ENCODE data around the gene LRP1. TPM values are rescaled to one million over a fixed set of nuclear protein-coding genes. Genes with fewer than 3 reads are reported as not detected.
A peak's percentile ranks its signal among the peaks of the same experiment; 100 is the strongest.

The LRP1 gene
- total and polyA plus RNA-seq, 2 of the 13 experiments (the other 11 are each of a cell fraction or from before 2014, with no cell fraction given) = 14.7 to 30.8 TPM

DNA sequence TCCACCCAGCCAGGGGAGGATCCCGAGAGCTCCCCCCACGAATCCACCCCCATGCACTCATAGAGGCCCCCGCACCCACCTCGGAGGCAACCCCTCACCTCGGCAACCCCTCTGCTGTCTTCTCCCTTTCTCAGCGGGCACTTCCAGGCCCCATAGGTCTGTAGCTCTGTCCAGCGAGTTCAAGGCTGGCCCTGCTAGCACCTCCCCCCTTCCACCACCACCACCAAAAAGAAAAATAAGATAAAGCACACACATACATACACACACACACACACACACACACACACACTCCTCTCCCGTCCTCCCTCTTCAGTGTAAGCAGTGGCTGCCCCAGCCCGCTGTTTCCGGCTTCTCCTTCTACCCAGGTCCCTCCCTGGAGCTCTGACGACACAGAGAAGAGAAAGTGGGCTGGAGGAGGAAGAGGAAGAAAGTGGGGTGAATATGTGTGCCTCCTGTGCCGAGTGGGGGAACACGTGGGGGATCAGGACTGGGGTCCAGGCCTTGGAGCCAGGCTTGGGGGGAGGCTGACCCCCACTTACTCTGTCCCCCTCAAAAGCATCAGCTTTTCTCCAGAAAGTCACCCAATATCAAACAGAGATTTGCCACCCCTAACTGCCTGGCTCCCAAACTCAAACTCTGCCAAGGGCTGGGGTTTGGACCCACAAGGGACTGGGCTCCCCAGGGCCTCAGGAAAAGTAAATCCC, 17.1 kb upstream of the LRP1 start, which contains the start of gene STAT6 (continued):
- TF ChIP-seq DZIP1 (CRISPR knock-in tag; IDR thresholded peaks at IDR 0.05) = peak; percentile 89; the same call in 1 of the 2 replicates
- TF ChIP-seq CHCHD3 (CRISPR knock-in tag; IDR thresholded peaks at IDR 0.05) = no peak
- TF ChIP-seq BATF2 (CRISPR knock-in tag; IDR thresholded peaks at IDR 0.05) = no peak
- TF ChIP-seq ZNF264 (CRISPR knock-in tag; IDR thresholded peaks at IDR 0.05) = no peak
- TF ChIP-seq, protein P1, sequence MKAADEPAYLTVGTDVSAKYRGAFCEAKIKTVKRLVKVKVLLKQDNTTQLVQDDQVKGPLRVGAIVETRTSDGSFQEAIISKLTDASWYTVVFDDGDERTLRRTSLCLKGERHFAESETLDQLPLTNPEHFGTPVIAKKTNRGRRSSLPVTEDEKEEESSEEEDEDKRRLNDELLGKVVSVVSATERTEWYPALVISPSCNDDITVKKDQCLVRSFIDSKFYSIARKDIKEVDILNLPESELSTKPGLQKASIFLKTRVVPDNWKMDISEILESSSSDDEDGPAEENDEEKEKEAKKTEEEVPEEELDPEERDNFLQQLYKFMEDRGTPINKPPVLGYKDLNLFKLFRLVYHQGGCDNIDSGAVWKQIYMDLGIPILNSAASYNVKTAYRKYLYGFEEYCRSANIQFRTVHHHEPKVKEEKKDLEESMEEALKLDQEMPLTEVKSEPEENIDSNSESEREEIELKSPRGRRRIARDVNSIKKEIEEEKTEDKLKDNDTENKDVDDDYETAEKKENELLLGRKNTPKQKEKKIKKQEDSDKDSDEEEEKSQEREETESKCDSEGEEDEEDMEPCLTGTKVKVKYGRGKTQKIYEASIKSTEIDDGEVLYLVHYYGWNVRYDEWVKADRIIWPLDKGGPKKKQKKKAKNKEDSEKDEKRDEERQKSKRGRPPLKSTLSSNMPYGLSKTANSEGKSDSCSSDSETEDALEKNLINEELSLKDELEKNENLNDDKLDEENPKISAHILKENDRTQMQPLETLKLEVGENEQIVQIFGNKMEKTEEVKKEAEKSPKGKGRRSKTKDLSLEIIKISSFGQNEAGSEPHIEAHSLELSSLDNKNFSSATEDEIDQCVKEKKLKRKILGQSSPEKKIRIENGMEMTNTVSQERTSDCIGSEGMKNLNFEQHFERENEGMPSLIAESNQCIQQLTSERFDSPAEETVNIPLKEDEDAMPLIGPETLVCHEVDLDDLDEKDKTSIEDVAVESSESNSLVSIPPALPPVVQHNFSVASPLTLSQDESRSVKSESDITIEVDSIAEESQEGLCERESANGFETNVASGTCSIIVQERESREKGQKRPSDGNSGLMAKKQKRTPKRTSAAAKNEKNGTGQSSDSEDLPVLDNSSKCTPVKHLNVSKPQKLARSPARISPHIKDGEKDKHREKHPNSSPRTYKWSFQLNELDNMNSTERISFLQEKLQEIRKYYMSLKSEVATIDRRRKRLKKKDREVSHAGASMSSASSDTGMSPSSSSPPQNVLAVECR (CRISPR knock-in tag; IDR thresholded peaks at IDR 0.05; ENCODE audit: borderline replicate concordance) = peak; percentile 1; the same call in 1 of the 2 replicates
- no peak for TF ChIP-seq ZNF614 (CRISPR knock-in tag; IDR thresholded peaks at IDR 0.05; ENCODE audit: borderline replicate concordance)
- no peak for TF ChIP-seq ZNF850 (CRISPR knock-in tag; conservative IDR thresholded peaks at IDR 0.05)
- TF ChIP-seq ZBTB46 (CRISPR knock-in tag; IDR thresholded peaks at IDR 0.05; ENCODE audit: borderline replicate concordance) = no peak; the same call in 1 of the 2 replicates
- TF ChIP-seq NR2F1 (CRISPR knock-in tag; IDR thresholded peaks at IDR 0.05) = no peak
- no peak for TF ChIP-seq MAX (IDR thresholded peaks at IDR 0.05)
- TF ChIP-seq THRA (CRISPR knock-in tag; IDR thresholded peaks at IDR 0.05; ENCODE audit: borderline replicate concordance) = no peak
- no peak for TF ChIP-seq NR2F6 (IDR thresholded peaks at IDR 0.05)
- no peak for TF ChIP-seq NR2F6 (CRISPR knock-in tag; IDR thresholded peaks at IDR 0.05)
- TF ChIP-seq, protein P2, sequence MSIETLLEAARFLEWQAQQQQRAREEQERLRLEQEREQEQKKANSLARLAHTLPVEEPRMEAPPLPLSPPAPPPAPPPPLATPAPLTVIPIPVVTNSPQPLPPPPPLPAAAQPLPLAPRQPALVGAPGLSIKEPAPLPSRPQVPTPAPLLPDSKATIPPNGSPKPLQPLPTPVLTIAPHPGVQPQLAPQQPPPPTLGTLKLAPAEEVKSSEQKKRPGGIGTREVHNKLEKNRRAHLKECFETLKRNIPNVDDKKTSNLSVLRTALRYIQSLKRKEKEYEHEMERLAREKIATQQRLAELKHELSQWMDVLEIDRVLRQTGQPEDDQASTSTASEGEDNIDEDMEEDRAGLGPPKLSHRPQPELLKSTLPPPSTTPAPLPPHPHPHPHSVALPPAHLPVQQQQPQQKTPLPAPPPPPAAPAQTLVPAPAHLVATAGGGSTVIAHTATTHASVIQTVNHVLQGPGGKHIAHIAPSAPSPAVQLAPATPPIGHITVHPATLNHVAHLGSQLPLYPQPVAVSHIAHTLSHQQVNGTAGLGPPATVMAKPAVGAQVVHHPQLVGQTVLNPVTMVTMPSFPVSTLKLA (IDR thresholded peaks at IDR 0.05) = no peak
- TF ChIP-seq ATF1 (CRISPR knock-in tag; IDR thresholded peaks at IDR 0.05) = no peak
- TF ChIP-seq MEIS2 (CRISPR knock-in tag; IDR thresholded peaks at IDR 0.05) = no peak

Measured in HepG2 (cell line).